Memory B cell (primary cell): Measurements from ENCODE around the gene SPHKAP.
"Not testable (repeated sequence)": the region's sequence is repeated elsewhere in the genome, so short reads cannot be mapped to it uniquely, and the experiment has no call there.

Source experiments
- ATAC-seq: fragments of 150-1000 bp; cut with Tn5 transposase; 2 replicates; pipeline ENCODE4 v1.10.0; 2021; ENCODE audit warnings: low read depth, mild to moderate bottlenecking, moderate library complexity
- DNase-seq, 2 donors: peaks; one replicate each; pipeline ENCODE4 v3.0.0; 2022; ENCODE audit warnings: low spot score in 2 of 2
- H3K27ac Mint-ChIP-seq: one replicate; pipeline ENCODE4 v1.8.0; 2022; ENCODE audit warnings: mild to moderate bottlenecking, moderate library complexity, mixed read lengths
- H3K27me3 Mint-ChIP-seq: one replicate; pipeline ENCODE4 v1.8.0; 2022; ENCODE audit warnings: mixed read lengths
- H3K36me3 Mint-ChIP-seq: one replicate; pipeline ENCODE4 v1.8.0; 2022; ENCODE audit warnings: mild to moderate bottlenecking, mixed read lengths
- H3K4me1 Mint-ChIP-seq: one replicate; pipeline ENCODE4 v1.8.0; 2022; ENCODE audit warnings: mixed read lengths
- H3K4me3 Mint-ChIP-seq: one replicate; pipeline ENCODE4 v1.8.0; 2022; ENCODE audit warnings: mild to moderate bottlenecking, moderate library complexity, mixed read lengths
- H3K9me3 Mint-ChIP-seq: one replicate; pipeline ENCODE4 v1.8.0; 2022; ENCODE audit warnings: mixed read lengths

The SPHKAP gene

GRCh38 chr2:228079194-228079593, 102.3 kb downstream of the SPHKAP start:
- no peak overlapping the region for H3K27ac Mint-ChIP-seq
- H3K4me1 Mint-ChIP-seq = no peaks in the 10 kb centered on the region
- H3K27me3 Mint-ChIP-seq = no peaks in the 10 kb centered on the region
- H3K36me3 Mint-ChIP-seq = no peaks in the 10 kb centered on the region
- ATAC-seq (no peak), DNase-seq (no peak)
- H3K4me3 Mint-ChIP-seq = no peak overlapping the region
- H3K9me3 Mint-ChIP-seq = peaks cover 2% of the 10 kb centered on the region

GRCh38 chr2:228076695-228077094, 104.8 kb downstream of the SPHKAP start:
- not testable (repeated sequence) for ATAC-seq, H3K27me3 Mint-ChIP-seq, DNase-seq, H3K9me3 Mint-ChIP-seq, H3K36me3 Mint-ChIP-seq, H3K27ac Mint-ChIP-seq, H3K4me3 Mint-ChIP-seq, H3K4me1 Mint-ChIP-seq

GRCh38 chr2:228072669-228073068, 108.8 kb downstream of the SPHKAP start:
- DNase-seq (no peak), ATAC-seq (no peak)
- Mint-ChIP-seq H3K4me1 (no peaks in the 10 kb centered on the region), H3K27ac (no peak overlapping the region), H3K4me3 (no peak overlapping the region), H3K36me3 (no peaks in the 10 kb centered on the region), H3K27me3 (no peaks in the 10 kb centered on the region), H3K9me3 (no peaks in the 10 kb centered on the region)

GRCh38 chr2:228067309-228067708, 114.2 kb downstream of the SPHKAP start:
- H3K4me3 Mint-ChIP-seq = no peak overlapping the region
- no peak for ATAC-seq
- H3K36me3 Mint-ChIP-seq = no peaks in the 10 kb centered on the region
- no peak overlapping the region for H3K27ac Mint-ChIP-seq
- no peaks in the 10 kb centered on the region for H3K27me3 Mint-ChIP-seq
- H3K4me1 Mint-ChIP-seq = no peaks in the 10 kb centered on the region
- DNase-seq = no peak
- H3K9me3 Mint-ChIP-seq = no peaks in the 10 kb centered on the region

GRCh38 chr2:228066126-228066798, 115.2 kb downstream of the SPHKAP start:
- Mint-ChIP-seq H3K27ac (no peak overlapping the region), H3K4me1 (no peaks in the 10 kb centered on the region), H3K9me3 (no peaks in the 10 kb centered on the region), H3K4me3 (no peak overlapping the region), H3K36me3 (no peaks in the 10 kb centered on the region), H3K27me3 (no peaks in the 10 kb centered on the region)
- ATAC-seq (no peak), DNase-seq (no peak)

- no peaks in the 10 kb centered on the region for H3K27me3 Mint-ChIP-seq
- no peak overlapping the region for H3K27ac Mint-ChIP-seq
- ATAC-seq (no peak), DNase-seq (no peak)
- H3K9me3 Mint-ChIP-seq = no peaks in the 10 kb centered on the region
- H3K4me3 Mint-ChIP-seq = no peak overlapping the region
- H3K4me1 Mint-ChIP-seq = no peaks in the 10 kb centered on the region
- no peaks in the 10 kb centered on the region for H3K36me3 Mint-ChIP-seq
Measured at GRCh38 chr2:228065686-228066085, 115.8 kb downstream of the SPHKAP start.

GRCh38 chr2:228064796-228065315, 116.6 kb downstream of the SPHKAP start:
- no peak for ATAC-seq
- no peaks in the 10 kb centered on the region for H3K4me1 Mint-ChIP-seq
- H3K27me3 Mint-ChIP-seq = no peaks in the 10 kb centered on the region
- no peak overlapping the region for H3K27ac Mint-ChIP-seq
- no peak overlapping the region for H3K4me3 Mint-ChIP-seq
- no peaks in the 10 kb centered on the region for H3K36me3 Mint-ChIP-seq
- no peaks in the 10 kb centered on the region for H3K9me3 Mint-ChIP-seq
- no peak for DNase-seq

- Mint-ChIP-seq H3K36me3 (no peaks in the 10 kb centered on the region), H3K27me3 (no peaks in the 10 kb centered on the region), H3K9me3 (no peaks in the 10 kb centered on the region), H3K27ac (no peak overlapping the region), H3K4me3 (no peak overlapping the region), H3K4me1 (no peaks in the 10 kb centered on the region)
- no peak for DNase-seq
- no peak for ATAC-seq
Measured at GRCh38 chr2:228064024-228064423, 117.5 kb downstream of the SPHKAP start.

GRCh38 chr2:228063558-228063957, 117.9 kb downstream of the SPHKAP start:
- DNase-seq (no peak), ATAC-seq (no peak)
- no peaks in the 10 kb centered on the region for H3K4me1 Mint-ChIP-seq
- H3K27me3 Mint-ChIP-seq = no peaks in the 10 kb centered on the region
- H3K27ac Mint-ChIP-seq = no peak overlapping the region
- H3K9me3 Mint-ChIP-seq = peaks cover 2% of the 10 kb centered on the region
- no peaks in the 10 kb centered on the region for H3K36me3 Mint-ChIP-seq
- H3K4me3 Mint-ChIP-seq = no peak overlapping the region

GRCh38 chr2:228059735-228060134, 121.8 kb downstream of the SPHKAP start:
- no peak overlapping the region for H3K4me3 Mint-ChIP-seq
- H3K36me3 Mint-ChIP-seq = no peaks in the 10 kb centered on the region
- H3K27me3 Mint-ChIP-seq = no peaks in the 10 kb centered on the region
- H3K4me1 Mint-ChIP-seq = no peaks in the 10 kb centered on the region
- no peak for DNase-seq
- H3K27ac Mint-ChIP-seq = no peak overlapping the region
- H3K9me3 Mint-ChIP-seq = peaks cover 2% of the 10 kb centered on the region
- ATAC-seq = no peak

- Mint-ChIP-seq H3K27ac (no peak overlapping the region), H3K4me3 (no peak overlapping the region), H3K9me3 (peaks cover 2% of the 10 kb centered on the region), H3K36me3 (no peaks in the 10 kb centered on the region), H3K4me1 (no peaks in the 10 kb centered on the region), H3K27me3 (no peaks in the 10 kb centered on the region)
- no peak for ATAC-seq
- no peak for DNase-seq
Measured at GRCh38 chr2:228056293-228057097, 125.0 kb downstream of the SPHKAP start.

- DNase-seq = no peak
Measured at GRCh38 chr2:228048838-228049490, 132.5 kb downstream of the SPHKAP start.

GRCh38 chr2:228040995-228041394, 140.5 kb downstream of the SPHKAP start:
- H3K27me3 Mint-ChIP-seq = no peaks in the 10 kb centered on the region
- H3K36me3 Mint-ChIP-seq = no peaks in the 10 kb centered on the region
- ATAC-seq (no peak), DNase-seq (no peak)
- peaks cover 4% of the 10 kb centered on the region for H3K4me1 Mint-ChIP-seq
- no peak overlapping the region for H3K4me3 Mint-ChIP-seq
- H3K9me3 Mint-ChIP-seq = no peaks in the 10 kb centered on the region
- no peak overlapping the region for H3K27ac Mint-ChIP-seq

More at GRCh38 chr2:228048838-228049490, 132.5 kb downstream of the SPHKAP start:
- no peaks in the 10 kb centered on the region for H3K9me3 Mint-ChIP-seq
- no peaks in the 10 kb centered on the region for H3K4me1 Mint-ChIP-seq
- no peaks in the 10 kb centered on the region for H3K27me3 Mint-ChIP-seq
- no peak for ATAC-seq
- no peak overlapping the region for H3K4me3 Mint-ChIP-seq
- no peaks in the 10 kb centered on the region for H3K36me3 Mint-ChIP-seq
- no peak overlapping the region for H3K27ac Mint-ChIP-seq
